AG04450 (cell line): Measurements from ENCODE around the gene DYRK1B. TPM values are rescaled to one million over a fixed set of nuclear protein-coding genes. Genes with fewer than 3 reads are reported as not detected.
"Not testable (repeated sequence)": the region's sequence is repeated elsewhere in the genome, so short reads cannot be mapped to it uniquely, and the experiment has no call there.

Experiments
- CTCF ChIA-PET: fragments of 300-600, 350-600 bp; formaldehyde crosslinking; extraction: SDS; loops from one replicate; lab custom pipeline; 2022; ENCODE audit warnings: antibody characterized with exemption, inconsistent platforms; lab: Charles Lee
- POLR2A ChIA-PET: fragments of 350-600 bp; formaldehyde crosslinking; extraction: SDS; loops from one replicate; lab custom pipeline; 2021; ENCODE audit warnings: antibody characterized with exemption, inconsistent platforms; lab: Yijun Ruan, JAX
- DNase-seq: peaks from one replicate; pipeline ENCODE4 v3.0.0-alpha.2; 2011; ENCODE audit warnings: low read depth, low spot score
- H3K27ac ChIP-seq: one replicate; pipeline ENCODE4 v1.5.1; 2012; ENCODE audit warnings: low read depth, low read length, control low read depth
- H3K27me3 ChIP-seq: one replicate; pipeline ENCODE4 v1.6.0; 2012; ENCODE audit warnings: low read length; ENCODE audit not compliant: control insufficient read depth, insufficient read depth
- H3K4me3 ChIP-seq: 2 replicates; pipeline ENCODE4 v1.5.1; 2011; ENCODE audit warnings: mild to moderate bottlenecking, low read depth, low read length, control low read depth
- H3K9me3 ChIP-seq: 2 replicates; pipeline ENCODE4 v1.5.1; 2012; ENCODE audit warnings: low read length; ENCODE audit not compliant: control insufficient read depth, insufficient read depth
- CTCF ChIP-seq: IDR thresholded peaks from 2 replicates; pipeline ENCODE4 v1.5.1; 2011; ENCODE audit warnings: low read depth, low read length, control low read depth, inconsistent platforms
- polyA plus RNA-seq: library from polyadenylated mRNA; depleted of rRNA; stranded (reverse); fragments of >200 nt; gene quantifications from 2 replicates; pipeline ENCODE4 v1.2.3, GENCODE V29; 2011

The DYRK1B gene
- polyA plus RNA-seq, 1 experiment = 9.2 TPM

GRCh38 chr19:39810424-39810823, 23.5 kb downstream of the DYRK1B start:
- ChIA-PET POLR2A (no interaction called here), CTCF (interaction anchor here (1.2 to 1.7 kb wide), 2 partner anchors 18 to 33 kb away, joined by 6 read pairs; no protein-coding TSS in a partner anchor)
- Histone ChIP-seq H3K4me3 (no peak overlapping the region), H3K9me3 (peaks cover 3% of the 10 kb centered on the region; the same call in 1 of the 2 replicates), H3K27me3 (no peaks in the 10 kb centered on the region), H3K27ac (no peak overlapping the region)
- DNase-seq = no peak
- no peak for TF ChIP-seq CTCF

- POLR2A ChIA-PET = no interaction called here
- no peak for DNase-seq
- Histone ChIP-seq H3K9me3 (peaks cover 3% of the 10 kb centered on the region; the same call in 1 of the 2 replicates), H3K4me3 (no peak overlapping the region), H3K27me3 (no peaks in the 10 kb centered on the region), H3K27ac (no peak overlapping the region)
- TF ChIP-seq CTCF = no peak
- CTCF ChIA-PET = interaction anchor here (1.3 to 1.7 kb wide), 2 partner anchors 17 to 34 kb away, joined by 6 to 7 read pairs; no protein-coding TSS in a partner anchor
Measured at GRCh38 chr19:39809368-39809767, 24.6 kb downstream of the DYRK1B start.

DNA sequence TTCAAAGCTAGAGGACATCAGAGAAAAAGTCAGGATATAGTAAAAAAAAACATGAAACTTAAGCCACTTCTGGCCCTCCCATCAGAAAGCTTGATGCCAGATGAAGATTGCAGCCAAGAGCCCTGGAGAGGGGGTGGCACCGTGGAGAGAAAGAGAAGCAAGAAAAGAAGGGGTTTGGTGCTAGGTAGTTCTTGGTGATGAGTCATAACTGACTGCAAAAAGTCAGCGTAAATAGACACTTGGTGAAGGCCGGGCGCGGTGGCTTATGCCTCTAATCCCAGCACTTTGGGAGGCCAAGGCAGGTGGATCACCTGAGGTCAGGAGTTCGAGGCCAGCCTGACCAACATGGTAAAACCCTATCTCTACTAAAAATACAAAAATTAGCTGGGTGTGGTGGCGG, 25.3 kb downstream of the DYRK1B start:
- POLR2A ChIA-PET, H3K27me3 ChIP-seq, H3K4me3 ChIP-seq, H3K9me3 ChIP-seq, DNase-seq, H3K27ac ChIP-seq: not testable (repeated sequence)
- CTCF ChIA-PET = interaction anchor here (0.9 to 1.6 kb wide), 3 partner anchors 16 to 162 kb away, joined by 3 to 7 read pairs (median 3); partner anchors contain the start of gene PSMC4

GRCh38 chr19:39807846-39808364, 26.1 kb downstream of the DYRK1B start:
- Histone ChIP-seq H3K4me3 (no peak overlapping the region), H3K9me3 (peaks cover 3% of the 10 kb centered on the region; the same call in 1 of the 2 replicates), H3K27ac (no peak overlapping the region), H3K27me3 (peaks cover 5% of the 10 kb centered on the region)
- ChIA-PET POLR2A (interaction anchor here (0.7 kb wide), 1 partner anchor 39 kb away, joined by 6 read pairs; the partner anchor contains the start of gene FBL), CTCF (interaction anchor here (0.9 to 1.6 kb wide), 4 partner anchors 15 to 163 kb away, joined by 3 to 8 read pairs (median 5); partner anchors contain the start of gene PSMC4)
- no peak for DNase-seq
- no peak for TF ChIP-seq CTCF

GRCh38 chr19:39805104-39805503, 28.9 kb downstream of the DYRK1B start:
- H3K27me3 ChIP-seq = peaks cover 6% of the 10 kb centered on the region
- ChIA-PET POLR2A (no interaction called here), CTCF (interaction anchor here (0.9 to 2.9 kb wide), 2 partner anchors 12 to 38 kb away, joined by 6 to 18 read pairs; no protein-coding TSS in a partner anchor)
- DNase-seq = no peak
- no peak for TF ChIP-seq CTCF
- H3K27ac ChIP-seq = no peak overlapping the region
- no peak overlapping the region for H3K4me3 ChIP-seq
- peaks cover 3% of the 10 kb centered on the region; the same call in 1 of the 2 replicates for H3K9me3 ChIP-seq
